COLO668 (cell line): Measurements from ENCODE around the gene MSGN1.

ENCODE experiments used
- DNase-seq: peaks from one replicate; lab custom pipeline; 2025; ENCODE audit not compliant: unreplicated experiment; lab: John Stamatoyannopoulos, UW

The MSGN1 gene

DNA sequence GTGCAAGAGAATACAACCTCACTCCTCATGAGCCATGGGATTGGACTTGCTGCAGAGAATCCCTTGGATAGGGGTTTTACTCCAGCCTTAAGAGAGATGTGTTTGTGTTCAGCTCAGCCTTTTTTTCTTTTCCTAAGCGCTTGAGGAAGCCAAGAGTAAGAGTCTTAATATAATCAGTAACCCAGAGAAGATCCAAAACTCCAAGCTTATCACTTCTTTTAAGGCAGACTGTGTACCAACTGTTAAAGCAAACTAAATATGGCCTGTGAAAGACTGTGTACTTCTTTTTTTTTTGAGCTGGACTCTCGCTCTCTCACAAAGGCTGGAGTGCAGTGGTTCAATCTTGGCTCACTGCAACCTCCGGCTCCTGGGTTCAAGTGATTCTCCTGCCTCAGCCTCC, 30.4 kb downstream of the MSGN1 start:
- DNase-seq: no peak

DNA sequence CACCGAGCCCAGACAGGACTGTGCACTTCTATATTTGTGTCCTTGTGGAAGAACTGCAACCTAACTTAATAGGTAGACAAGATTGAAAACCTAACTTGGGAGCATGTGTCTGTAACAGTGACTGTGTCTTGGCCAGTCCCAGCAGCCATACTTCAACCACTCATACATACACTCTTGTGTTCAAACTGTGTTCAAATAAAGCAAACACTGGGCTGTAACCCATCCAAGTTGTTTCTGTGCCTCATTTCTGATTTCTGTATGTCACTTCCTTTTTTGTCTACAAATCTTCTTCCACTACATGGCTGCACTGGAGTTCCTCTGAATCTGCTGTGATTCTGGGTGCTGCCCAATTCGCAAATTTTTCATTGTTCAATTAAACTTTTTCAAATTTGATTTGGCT, 31.0 kb downstream of the MSGN1 start:
- no peak for DNase-seq

DNA sequence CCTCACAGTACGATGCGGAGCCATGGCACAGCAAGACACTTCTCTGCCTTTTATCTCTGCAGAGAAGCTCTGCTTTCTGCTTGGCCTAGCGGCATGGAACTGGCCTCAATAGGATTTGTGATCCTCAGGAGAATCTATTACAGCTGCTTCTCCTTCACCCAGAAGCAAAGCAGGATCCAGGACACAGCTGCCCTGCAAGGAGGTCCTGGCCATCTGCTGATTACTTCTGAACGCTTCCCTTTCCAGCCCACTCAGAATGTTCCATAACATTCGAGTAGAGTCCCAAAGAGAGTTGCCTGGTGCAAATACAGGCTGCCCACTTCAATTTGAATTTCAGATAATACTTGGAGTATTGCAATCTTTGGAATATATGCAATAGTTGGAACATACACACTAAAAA, 33.0 kb downstream of the MSGN1 start:
- no peak for DNase-seq

DNA sequence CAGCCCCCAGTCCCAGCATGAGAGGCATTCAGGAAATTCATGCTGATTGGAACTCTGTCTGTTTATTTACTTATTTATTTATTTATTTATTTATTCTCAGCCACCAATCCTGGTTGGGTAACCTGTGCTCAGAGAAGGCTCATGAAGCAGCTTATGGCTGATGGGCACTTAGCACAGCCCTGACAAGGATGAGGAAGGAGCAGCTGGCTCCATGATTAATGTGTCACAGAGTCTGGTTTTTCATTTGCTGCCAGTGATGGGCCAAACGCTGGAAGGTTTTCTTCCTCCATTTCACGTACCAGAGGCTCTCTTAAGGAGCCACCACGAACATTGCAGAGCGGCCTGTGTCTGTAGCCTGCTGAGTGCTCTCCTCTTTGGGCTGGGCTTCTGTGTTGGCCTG, 33.9 kb downstream of the MSGN1 start:
- DNase-seq: no peak

DNA sequence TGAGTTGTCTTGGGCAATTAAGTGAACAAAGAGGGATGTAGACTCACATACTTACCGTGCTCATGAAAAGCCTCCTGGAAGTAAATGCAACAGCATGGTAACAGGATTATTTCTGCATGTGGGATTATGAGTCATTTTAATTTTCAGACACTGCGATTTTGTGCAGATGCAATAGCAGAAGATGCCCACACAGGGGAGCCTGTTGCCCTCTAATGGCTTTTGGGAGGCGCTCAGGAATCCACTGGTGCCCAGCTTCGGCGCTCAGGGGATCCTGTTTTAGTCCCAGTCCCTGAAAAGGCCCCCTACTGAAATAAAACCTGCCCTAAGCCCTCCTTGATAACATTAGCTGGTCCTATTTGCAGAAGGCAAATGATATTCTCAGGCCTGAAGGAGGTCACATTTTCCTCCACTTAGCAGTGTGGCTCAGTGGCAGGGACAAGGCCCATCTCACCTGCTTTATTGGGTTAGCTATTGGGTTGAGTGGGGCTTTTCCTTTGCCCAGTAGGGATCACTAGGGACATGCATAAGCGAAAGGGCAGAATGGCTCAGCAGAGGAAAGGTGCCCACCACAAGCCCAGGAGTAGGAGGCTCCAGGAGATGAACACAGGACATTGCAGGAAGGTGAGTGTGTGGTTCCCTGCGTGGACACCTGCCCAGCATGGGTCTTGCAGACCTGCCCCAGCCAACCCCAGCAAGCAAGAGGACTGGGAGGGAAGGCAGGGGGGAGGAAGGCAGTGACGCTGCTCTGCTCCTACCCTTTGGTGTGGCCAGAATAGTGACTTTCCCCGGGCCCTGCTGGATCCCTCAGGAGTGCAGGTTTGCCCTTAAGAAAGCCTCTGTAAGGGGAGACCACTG, 35.7 kb downstream of the MSGN1 start:
- DNase-seq: peak; percentile 47

DNA sequence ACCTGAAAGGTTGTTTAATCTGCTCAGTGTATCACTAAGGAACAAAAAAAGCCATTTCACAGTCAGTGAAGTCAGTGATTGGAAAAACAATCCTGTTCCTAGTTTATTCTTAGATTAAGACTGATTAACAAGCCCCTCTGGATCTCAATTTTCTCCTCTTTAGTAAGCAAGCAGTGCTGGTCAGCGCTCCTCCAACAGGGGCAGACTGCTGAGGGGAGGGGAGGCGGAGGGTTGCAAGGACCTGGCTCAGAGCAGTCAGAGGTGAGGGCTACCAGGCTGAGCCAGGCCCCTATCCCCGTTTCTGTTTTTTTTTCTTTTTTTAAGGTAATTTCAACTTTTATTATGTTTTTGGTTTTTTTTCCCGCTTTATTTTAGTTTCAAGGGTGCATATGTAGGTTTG, 37.5 kb downstream of the MSGN1 start:
- DNase-seq: no peak

DNA sequence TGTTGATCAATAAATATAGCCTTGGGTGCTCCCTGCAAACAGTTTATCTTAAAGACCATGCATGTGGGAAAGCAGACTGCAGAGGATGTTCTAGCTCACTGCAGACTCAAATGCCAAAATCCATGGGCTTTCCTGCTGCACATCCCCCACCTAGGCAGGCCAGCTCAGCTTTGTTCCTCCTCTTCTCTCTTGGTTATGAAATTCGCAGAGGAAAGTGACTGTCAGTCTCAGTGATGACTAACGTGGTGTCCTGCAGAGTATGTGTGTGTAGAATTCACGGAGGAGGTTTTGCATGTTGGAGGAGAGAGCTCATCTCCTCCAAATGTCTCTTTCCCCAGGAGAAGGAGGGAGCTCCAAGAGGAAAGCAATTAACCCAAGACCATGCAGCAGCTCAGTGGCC, 40.8 kb downstream of the MSGN1 start:
- no peak for DNase-seq

DNA sequence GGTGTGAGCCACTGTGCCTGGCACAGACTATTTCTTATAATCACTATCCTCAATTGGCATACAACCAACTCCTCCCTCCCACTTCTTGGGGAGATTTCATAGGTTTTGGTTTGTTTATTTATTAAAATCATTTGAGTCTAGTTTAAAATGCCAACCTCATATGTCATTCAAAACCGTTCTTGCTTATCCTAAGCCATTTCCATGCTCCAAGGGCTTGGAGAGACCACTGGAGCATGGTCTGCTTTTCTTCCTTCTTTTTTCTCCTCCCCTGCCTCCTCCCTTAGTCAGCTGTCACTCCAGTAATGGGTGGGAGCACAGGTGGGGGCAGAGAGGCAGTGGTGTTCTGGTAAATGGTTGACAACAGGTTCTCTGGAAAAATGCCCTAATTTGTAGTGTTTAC, 41.8 kb downstream of the MSGN1 start:
- no peak for DNase-seq

DNA sequence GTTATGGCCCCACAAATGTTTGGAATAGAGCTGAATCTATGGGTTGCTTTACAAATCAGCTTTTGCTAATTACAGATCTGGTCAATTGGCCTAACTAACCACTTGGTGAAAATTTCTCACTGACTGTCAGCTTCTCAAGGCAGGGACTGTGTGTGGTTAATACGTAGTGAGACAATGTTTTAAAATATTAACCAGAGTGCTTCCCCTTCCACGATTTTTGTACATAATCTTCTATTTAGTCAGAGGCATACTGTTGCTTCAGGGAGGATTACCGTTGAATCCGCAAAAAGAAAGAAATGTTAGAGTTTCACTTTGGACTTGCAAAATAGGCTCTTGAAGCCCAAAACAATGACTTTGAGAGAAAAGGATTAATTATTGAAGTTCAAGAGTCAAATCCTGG, 47.3 kb downstream of the MSGN1 start:
- DNase-seq: no peak

DNA sequence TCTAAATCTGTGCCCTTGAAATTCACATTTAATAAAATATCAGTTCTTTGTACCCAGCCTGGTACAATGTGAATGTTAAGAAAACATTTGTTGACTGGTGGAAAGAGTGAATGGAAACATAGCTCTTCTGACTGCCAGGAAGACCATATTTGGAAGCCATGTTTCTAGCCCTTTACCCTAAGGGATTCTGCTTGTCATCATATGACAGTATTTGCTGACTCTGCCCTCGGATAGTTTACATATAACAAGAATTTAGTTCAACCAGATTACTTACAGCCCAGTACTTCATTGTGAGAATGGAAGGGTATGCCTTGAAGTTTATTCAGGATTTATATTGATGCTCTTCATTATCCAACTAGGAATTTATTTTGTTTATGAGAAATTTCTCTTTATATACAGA, 48.4 kb downstream of the MSGN1 start:
- DNase-seq: no peak

DNA sequence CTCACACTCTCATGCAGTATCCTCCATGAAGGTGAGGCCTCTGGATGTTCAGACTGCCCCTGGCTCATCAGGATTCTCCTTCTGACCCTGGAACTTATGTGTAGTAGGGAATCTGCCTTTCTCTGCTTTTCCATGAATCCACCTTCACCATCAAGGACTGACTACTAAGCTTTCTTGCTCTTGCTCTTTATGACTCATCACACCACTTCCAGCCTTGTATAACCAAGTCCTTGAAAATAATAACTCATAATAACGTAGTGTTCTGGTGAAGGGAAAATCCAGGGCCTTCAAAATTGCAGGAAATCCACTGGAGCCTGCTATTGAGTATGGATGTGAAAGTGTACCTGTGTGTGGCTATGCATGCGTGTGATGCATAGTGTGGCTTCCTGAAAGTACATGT, 50.9 kb downstream of the MSGN1 start:
- DNase-seq: no peak
